NCI-H2107 treated with DMSO at 0.1 percent for 48 hours (cell line): ENCODE data around the gene COA5.

Experiments used
- DNase-seq: peaks from one replicate; lab custom pipeline; 2025; ENCODE audit not compliant: unreplicated experiment; lab: John Stamatoyannopoulos, UW

COA5 gene

GRCh38 chr2:98572676-98573075, 35.6 kb downstream of the COA5 start:
- no peak for DNase-seq

DNA sequence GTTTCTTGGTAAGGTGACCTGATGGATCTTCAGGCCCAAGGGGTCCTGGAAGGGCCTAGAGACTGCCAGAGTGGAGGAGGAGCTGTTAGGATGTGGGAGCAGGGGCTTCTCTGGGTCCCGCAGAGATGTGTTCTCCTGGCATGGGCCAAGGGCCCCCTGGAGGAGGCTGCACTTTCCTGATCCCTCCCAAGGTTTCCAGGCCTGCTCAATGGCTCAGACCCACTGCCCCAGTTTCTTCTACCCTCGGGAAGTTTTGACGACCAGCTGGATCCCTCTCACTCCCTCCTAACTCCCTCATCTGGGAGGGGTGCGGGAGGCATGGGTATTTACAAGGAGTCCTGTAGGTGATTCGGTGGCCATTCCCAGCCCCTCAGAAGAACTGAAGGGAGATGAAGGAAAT, 36.1 kb downstream of the COA5 start:
- DNase-seq: no peak

DNA sequence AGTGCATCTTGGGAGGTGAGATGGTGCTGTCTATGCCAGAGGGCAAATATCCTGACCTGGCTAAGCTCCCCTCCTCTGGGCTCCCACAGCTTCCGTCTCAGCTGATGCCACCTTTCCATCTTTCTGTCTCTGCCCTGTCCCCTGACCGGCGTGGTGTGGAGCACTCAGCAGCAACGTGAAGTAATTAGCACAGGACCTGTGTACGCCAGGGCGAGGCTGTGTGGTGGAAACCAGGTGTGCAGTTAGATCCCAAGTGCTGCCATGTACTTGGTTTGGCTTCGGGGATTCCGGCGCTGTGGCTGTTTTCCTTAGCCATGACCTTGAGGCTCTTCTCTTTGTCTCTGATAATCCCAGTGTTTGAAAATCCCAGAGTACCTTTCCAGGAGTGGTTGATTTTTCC, 36.5 kb downstream of the COA5 start:
- DNase-seq: no peak

GRCh38 chr2:98571121-98571701, 37.1 kb downstream of the COA5 start:
- DNase-seq: no peak

GRCh38 chr2:98570356-98570755, 38.0 kb downstream of the COA5 start:
- DNase-seq: no peak

DNA sequence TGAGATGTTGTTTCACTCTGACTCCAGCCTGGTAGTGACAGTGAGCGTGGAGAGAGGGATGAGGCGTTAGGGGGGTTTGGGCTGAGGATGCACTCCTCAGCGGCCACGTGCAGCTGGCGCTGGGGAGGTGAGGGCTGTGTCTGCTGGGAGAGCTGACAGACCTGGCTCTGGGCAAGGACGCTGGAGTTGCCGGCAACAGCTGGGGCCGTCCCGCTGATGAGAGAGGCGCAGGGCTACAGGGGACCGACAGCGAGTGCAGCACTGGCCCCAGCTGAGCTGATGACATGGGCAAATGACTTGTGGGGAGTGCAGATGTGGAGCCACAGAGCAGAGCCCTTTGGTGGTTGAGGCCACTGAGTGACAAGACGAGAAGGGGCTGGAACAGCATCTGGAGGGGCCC, 38.4 kb downstream of the COA5 start:
- DNase-seq: no peak

- DNase-seq: no peak
Observed at GRCh38 chr2:98569197-98569793, 39.0 kb downstream of the COA5 start.

- no peak for DNase-seq
Observed at GRCh38 chr2:98568161-98568956, 40.0 kb downstream of the COA5 start.

DNA sequence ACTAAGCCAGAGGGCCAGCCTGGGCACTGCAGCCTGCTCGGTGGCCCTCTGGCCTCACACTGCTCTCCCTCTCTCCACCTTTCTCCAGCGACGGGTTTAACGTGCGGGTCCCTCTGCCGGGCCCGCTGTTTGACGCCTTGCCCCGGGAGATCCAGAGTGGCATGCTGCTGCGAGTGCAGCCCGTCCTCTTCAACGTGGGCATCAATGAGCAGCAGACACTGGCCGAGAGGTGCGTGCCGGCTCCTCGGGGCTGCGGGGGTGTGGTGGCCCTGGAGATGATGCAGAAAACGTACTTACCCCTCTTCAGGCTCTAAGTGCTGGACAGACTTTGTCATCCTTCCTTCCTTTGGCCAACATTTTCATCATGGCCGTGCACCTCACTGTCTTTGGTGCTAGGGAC, 42.4 kb downstream of the COA5 start:
- no peak for DNase-seq

GRCh38 chr2:98565286-98565860, 42.9 kb downstream of the COA5 start:
- no peak for DNase-seq

GRCh38 chr2:98564541-98565132, 43.7 kb downstream of the COA5 start:
- DNase-seq: no peak

DNA sequence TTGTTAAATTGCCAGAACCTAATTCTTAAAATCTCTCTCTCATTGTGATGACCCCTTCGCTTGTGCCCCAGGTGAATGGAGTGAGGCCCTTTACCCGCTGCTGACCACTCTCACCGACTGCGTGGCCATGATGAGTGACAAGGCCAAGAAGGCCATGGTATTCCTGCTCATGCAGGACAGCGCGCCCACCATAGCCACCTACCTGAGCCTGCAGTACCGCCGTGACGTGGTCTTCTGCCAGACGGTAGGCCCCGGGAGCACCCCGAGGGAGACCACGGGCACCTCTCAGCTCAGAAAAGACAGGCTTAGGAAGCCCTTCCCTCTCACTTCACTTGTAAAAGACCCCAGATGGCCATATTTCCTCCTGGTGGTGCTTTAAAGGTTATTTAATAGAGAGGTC, 44.9 kb downstream of the COA5 start:
- DNase-seq: no peak

DNA sequence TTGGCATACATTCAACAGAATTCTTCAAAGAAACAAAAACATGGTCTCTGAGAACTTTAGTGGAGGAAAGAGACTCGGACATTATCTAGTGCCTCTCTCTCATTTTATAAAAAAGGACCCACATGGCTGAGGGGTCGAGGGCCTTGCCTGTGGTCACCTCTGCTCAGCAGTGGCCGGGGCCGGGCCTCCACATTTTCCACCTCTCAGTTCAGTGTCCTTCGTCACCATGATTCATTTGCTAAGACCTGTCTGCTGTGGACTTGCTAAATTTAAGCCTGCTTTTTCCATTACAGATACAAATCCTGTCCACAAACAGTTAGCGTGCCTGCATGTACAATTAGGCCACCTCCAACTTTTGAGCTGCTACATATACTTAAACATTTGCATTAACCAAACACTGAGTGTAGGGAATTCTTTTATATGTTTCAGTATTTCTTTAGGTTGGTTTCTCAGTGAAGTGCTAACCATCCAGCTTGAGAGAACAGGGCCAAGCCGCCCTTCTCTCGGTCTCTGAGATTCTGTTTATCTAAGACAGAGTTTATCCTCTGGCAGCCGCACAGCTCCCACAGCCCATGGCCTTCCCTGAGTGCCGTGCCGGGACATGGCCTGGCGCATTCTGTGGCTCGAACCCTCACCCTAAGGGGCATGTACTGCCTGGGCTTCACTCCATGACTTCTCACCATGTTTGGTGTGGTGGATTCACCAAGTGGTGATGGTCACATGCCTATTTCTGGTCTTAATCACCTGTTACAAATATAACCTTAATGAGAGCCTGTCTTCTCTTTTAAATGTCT, 46.2 kb downstream of the COA5 start:
- no peak for DNase-seq

GRCh38 chr2:98561018-98561417, 47.3 kb downstream of the COA5 start:
- no peak for DNase-seq

- no peak for DNase-seq
Observed at GRCh38 chr2:98560256-98560771, 48.0 kb downstream of the COA5 start.

GRCh38 chr2:98559581-98559980, 48.7 kb downstream of the COA5 start:
- DNase-seq: no peak

DNA sequence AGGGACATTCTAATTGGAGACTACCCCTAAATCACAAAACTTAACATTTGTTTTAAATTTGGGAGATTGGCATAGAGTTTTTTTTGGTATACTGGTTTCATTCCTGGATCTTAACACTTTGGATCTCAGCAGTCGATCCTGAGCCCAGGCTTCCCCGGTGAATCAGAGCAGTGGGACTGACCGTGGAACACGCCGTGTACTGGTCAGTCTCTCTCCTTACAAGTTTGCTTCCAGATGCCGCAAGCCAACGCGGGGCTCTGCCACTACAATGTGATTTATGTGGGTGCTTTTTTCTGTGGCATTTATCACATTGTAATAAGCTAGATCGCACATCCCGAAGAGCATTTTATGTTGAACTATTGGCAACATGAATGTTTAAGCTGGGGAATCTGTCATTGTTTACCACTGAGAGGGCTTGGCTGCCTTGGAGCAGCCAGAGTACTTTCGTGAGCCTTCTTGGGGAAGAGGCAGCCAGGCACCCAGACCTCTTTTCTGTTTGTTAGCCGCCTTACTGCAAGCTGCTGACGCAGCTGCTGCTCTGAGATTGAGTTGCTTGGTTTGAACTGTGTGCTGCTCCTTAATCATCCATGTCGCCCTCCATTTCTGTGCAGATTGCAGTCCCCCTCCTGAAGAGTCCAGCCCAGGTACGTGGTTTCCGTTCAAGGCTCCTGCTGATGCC, 49.3 kb downstream of the COA5 start:
- DNase-seq: no peak

DNA sequence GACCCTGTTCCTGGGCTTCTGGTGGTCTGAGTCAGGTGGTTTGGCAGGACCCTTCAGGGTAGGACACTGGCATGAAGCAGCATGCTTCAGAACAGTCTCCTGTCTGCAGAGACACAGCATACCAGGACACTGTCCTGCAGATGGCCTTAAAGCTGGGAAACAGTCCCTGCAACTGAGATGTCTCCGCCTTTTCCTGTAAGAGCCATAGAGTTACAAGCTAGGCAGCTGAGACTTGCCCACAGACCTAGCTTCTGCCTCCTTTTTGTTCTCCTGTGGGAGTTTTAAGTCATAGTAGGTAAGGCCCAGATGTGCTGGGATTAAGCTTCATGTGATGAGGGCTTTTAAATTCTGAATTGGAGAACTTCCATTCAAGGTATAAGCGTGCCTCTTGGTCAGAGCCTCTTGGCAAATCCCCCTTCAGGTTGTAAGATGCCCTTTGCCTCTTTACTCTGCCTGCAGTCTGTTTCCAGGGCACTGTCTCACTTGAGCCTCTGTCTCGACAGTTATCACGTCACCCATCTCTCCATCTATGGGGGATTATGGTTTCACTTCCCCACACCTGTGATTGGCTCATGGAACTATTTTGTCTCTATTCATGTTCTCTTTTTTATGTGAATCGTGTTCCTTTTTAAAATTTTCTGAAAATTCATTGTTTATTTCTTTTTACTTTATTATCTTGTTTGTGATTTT, 51.8 kb downstream of the COA5 start:
- no peak for DNase-seq

- no peak for DNase-seq
Observed at GRCh38 chr2:98555696-98556095, 52.6 kb downstream of the COA5 start.
